Measurements from ENCODE around the gene GOLGA8K.
"Not testable (repeated sequence)": the region's sequence is repeated elsewhere in the genome, so short reads cannot be mapped to it uniquely, and the experiment has no call there.

GOLGA8K gene

GRCh38 chr15:32403192-32403591 lies at the start of gene GOLGA8K:
Gene GOLGA8K, minus strand, starts transcription at chr15:32403292. Its CDS starts 98 bp downstream, at chr15:32403194.
- in situ Hi-C loops (cut with MboI; ENCODE audit: low sequenced_read_pairs), result not testable (repeated sequence)

- in situ Hi-C loops (cut with MboI; ENCODE audit: low sequenced_read_pairs), result not testable (repeated sequence)
These were observed 37.4 kb upstream of the GOLGA8K start for GRCh38 chr15:32440445-32440977.

GRCh38 chr15:32434102-32434963 lies 31.2 kb upstream of the GOLGA8K start:
- in situ Hi-C loops (cut with MboI; ENCODE audit: low sequenced_read_pairs), result not testable (repeated sequence)

GRCh38 chr15:32427635-32428034 lies 24.5 kb upstream of the GOLGA8K start:
- in situ Hi-C loops (cut with MboI; ENCODE audit: low sequenced_read_pairs), result not testable (repeated sequence)

- in situ Hi-C loops (cut with MboI; ENCODE audit: low sequenced_read_pairs), result not testable (repeated sequence)
These were observed 23.4 kb upstream of the GOLGA8K start for GRCh38 chr15:32426511-32426910.

- in situ Hi-C loops (cut with MboI; ENCODE audit: low sequenced_read_pairs), result not testable (repeated sequence)
These were observed 4.8 kb upstream of the GOLGA8K start for GRCh38 chr15:32407903-32408302.

- in situ Hi-C loops (cut with MboI; ENCODE audit: low sequenced_read_pairs), result not testable (repeated sequence)
These were observed 6.6 kb downstream of the GOLGA8K start for GRCh38 chr15:32396522-32396921.

- in situ Hi-C loops (cut with MboI; ENCODE audit: low sequenced_read_pairs), result not testable (repeated sequence)
These were observed 8.3 kb downstream of the GOLGA8K start for GRCh38 chr15:32394745-32395144.

- in situ Hi-C loops (cut with MboI; ENCODE audit: low sequenced_read_pairs), result not testable (repeated sequence)
These were observed 14.9 kb downstream of the GOLGA8K start for GRCh38 chr15:32388050-32388648.

- in situ Hi-C loops (cut with MboI; ENCODE audit: low sequenced_read_pairs), result not testable (repeated sequence)
These were observed 17.1 kb downstream of the GOLGA8K start for GRCh38 chr15:32385823-32386495.

GRCh38 chr15:32374185-32374584 lies 28.9 kb downstream of the GOLGA8K start:
- in situ Hi-C loops (cut with MboI; ENCODE audit: low sequenced_read_pairs), result not testable (repeated sequence)

- in situ Hi-C loops (cut with MboI; ENCODE audit: low sequenced_read_pairs), result not testable (repeated sequence)
These were observed 29.4 kb downstream of the GOLGA8K start for GRCh38 chr15:32373707-32374106.

GRCh38 chr15:32372075-32372474 lies 31.0 kb downstream of the GOLGA8K start:
- in situ Hi-C loops (cut with MboI; ENCODE audit: low sequenced_read_pairs), result not testable (repeated sequence)

GRCh38 chr15:32370526-32370925 lies 32.6 kb downstream of the GOLGA8K start:
- in situ Hi-C loops (cut with MboI; ENCODE audit: low sequenced_read_pairs), result not testable (repeated sequence)

GRCh38 chr15:32370064-32370463 lies 33.0 kb downstream of the GOLGA8K start:
- in situ Hi-C loops (cut with MboI; ENCODE audit: low sequenced_read_pairs), result not testable (repeated sequence)

- in situ Hi-C loops (cut with MboI; ENCODE audit: low sequenced_read_pairs), result not testable (repeated sequence)
These were observed 36.6 kb downstream of the GOLGA8K start for GRCh38 chr15:32366492-32366891.

- in situ Hi-C loops (cut with MboI; ENCODE audit: low sequenced_read_pairs), result not testable (repeated sequence)
These were observed 37.1 kb downstream of the GOLGA8K start for GRCh38 chr15:32365955-32366354.

- in situ Hi-C loops (cut with MboI; ENCODE audit: low sequenced_read_pairs), result not testable (repeated sequence)
These were observed 38.1 kb downstream of the GOLGA8K start for GRCh38 chr15:32364944-32365343.

GRCh38 chr15:32363449-32363848 lies 39.6 kb downstream of the GOLGA8K start:
- in situ Hi-C loops (cut with MboI; ENCODE audit: low sequenced_read_pairs), result not testable (repeated sequence)

GRCh38 chr15:32361662-32362061 lies 41.4 kb downstream of the GOLGA8K start:
- in situ Hi-C loops (cut with MboI; ENCODE audit: low sequenced_read_pairs), result not testable (repeated sequence)

- in situ Hi-C loops (cut with MboI; ENCODE audit: low sequenced_read_pairs), result not testable (repeated sequence)
These were observed 44.6 kb downstream of the GOLGA8K start for GRCh38 chr15:32358462-32358861.

Measured in HL-60/S4 (cell line).